K562 (cell line): ENCODE measurements around the gene ZNF862. TPM values are rescaled to one million over a fixed set of nuclear protein-coding genes. Genes with fewer than 3 reads are reported as not detected.
A peak's percentile ranks its signal among the peaks of the same experiment; 100 is the strongest.

Experiments
- ASH1L ChIP-seq: fragments of 450-650 bp; IDR thresholded peaks from 2 replicates; pipeline ENCODE4 v1.6.1; 2018; ENCODE audit warnings: borderline replicate concordance, mild to moderate bottlenecking, low read depth; ENCODE audit not compliant: partially characterized antibody
- CBX3 ChIP-seq, 2 experiments: IDR thresholded peaks; 1 replicate in 1 of 2; 2 replicates in 1 of 2; pipeline ENCODE4 v1.6.1; 2012; ENCODE audit warnings: inconsistent platforms in 2 of 2, low read length in 2 of 2, borderline replicate concordance in 1 of 2, control low read depth in 1 of 2
- E4F1 ChIP-seq: fragments of 250-450 bp; sonication (Bioruptor Pico); IDR thresholded peaks from 2 replicates; pipeline ENCODE4 v1.5.0; 2021; ENCODE audit warnings: mild to moderate bottlenecking, borderline replicate concordance
- HIVEP1 ChIP-seq: fragments of 250-450 bp; sonication (Bioruptor Pico); IDR thresholded peaks from 2 replicates; pipeline ENCODE4 v1.4.0; 2020; ENCODE audit warnings: mild to moderate bottlenecking
- MCM2 ChIP-seq: fragments of 450-650 bp; IDR thresholded peaks from 2 replicates; pipeline ENCODE4 v1.6.1; 2017; ENCODE audit warnings: low read depth, mild to moderate bottlenecking
- MNT ChIP-seq, 2 experiments: fragments of 450-650 bp; conservative IDR thresholded peaks; 2 replicates each; pipeline ENCODE4 v1.6.1; 2017; ENCODE audit warnings: mild to moderate bottlenecking in 2 of 2, moderate library complexity in 2 of 2
- POLR2G ChIP-seq: fragments of 200-400 bp; formaldehyde crosslinking; IDR thresholded peaks from 2 replicates; pipeline ENCODE4 v1.6.1; 2017; ENCODE audit warnings: low read depth, mild to moderate bottlenecking, antibody characterized with exemption, low read length, moderate library complexity
- PPARD ChIP-seq: fragments of 250-450 bp; sonication (Bioruptor Pico); IDR thresholded peaks from 2 replicates; pipeline ENCODE4 v1.8.0; 2022; ENCODE audit warnings: inconsistent platforms, mild to moderate bottlenecking, moderate library complexity
- SMC3 ChIP-seq: conservative IDR thresholded peaks from 2 replicates; pipeline ENCODE4 v1.6.1; 2011; ENCODE audit warnings: low read depth, low read length, improper control_type of control experiment; ENCODE audit not compliant: insufficient read depth
- ZNF224 ChIP-seq: sonication (generic); formaldehyde crosslinking; IDR thresholded peaks from 2 replicates; pipeline ENCODE4 v1.8.0; 2022; ENCODE audit warnings: mild to moderate bottlenecking, missing genetic modification reagents
- ZNF239 ChIP-seq: fragments of 250-450 bp; sonication (Bioruptor Pico); IDR thresholded peaks from 2 replicates; pipeline ENCODE4 v1.4.0; 2020; ENCODE audit warnings: mild to moderate bottlenecking
- ZNF263 ChIP-seq: sonication (generic); formaldehyde crosslinking; IDR thresholded peaks from 2 replicates; pipeline ENCODE4 v1.8.0; 2022; ENCODE audit warnings: mild to moderate bottlenecking, missing genetic modification reagents, borderline replicate concordance
- ZNF507 ChIP-seq: conservative IDR thresholded peaks from 2 replicates; pipeline ENCODE4 v1.6.1; 2017; ENCODE audit warnings: missing genetic modification characterization, missing compliant biosample characterization
- ZNF511 ChIP-seq: sonication (generic); formaldehyde crosslinking; IDR thresholded peaks from 2 replicates; pipeline ENCODE4 v1.8.0; 2022; ENCODE audit warnings: mild to moderate bottlenecking, missing genetic modification reagents
- polyA plus RNA-seq, 8 experiments: library from polyadenylated mRNA; depleted of rRNA in 4 of 8; stranded (reverse) in 5 of 8; unstranded in 3 of 8; fragments of >200 nt; fragmentation: Nextera tagmentation in 2 of 8; fragmentation: Illumina TruSeq in 1 of 8; extraction: Ambion mirVana in 2 of 8; extraction: Trizol in 1 of 8; gene quantifications; 2 replicates each; pipeline versions ENCODE4 v1.2.1 to v1.2.3, GENCODE V29; 2011 to 2014; ENCODE audit warnings: inconsistent platforms in 1 of 8, missing spikeins in 1 of 8
- total RNA-seq, 7 experiments: library from RNA; depleted of rRNA in 6 of 7; stranded (reverse); fragments of >200 nt in 6 of 7; fragmentation: Illumina TruSeq in 2 of 7; extraction: Trizol in 2 of 7; gene quantifications; 2 replicates each; pipeline versions ENCODE4 v1.2.1 to v1.2.3, GENCODE V29; 2011 to 2021; ENCODE audit warnings: low replicate concordance in 1 of 7
- TF ChIP-seq, protein P1 (sequence below): sonication (generic); formaldehyde crosslinking; IDR thresholded peaks from 2 replicates; pipeline ENCODE4 v1.8.1; 2023; ENCODE audit warnings: missing genetic modification reagents, mild to moderate bottlenecking, borderline replicate concordance
- TF ChIP-seq, protein P2 (sequence below): fragments of 250-450 bp; sonication (Bioruptor Pico); IDR thresholded peaks from 2 replicates; pipeline ENCODE4 v1.8.0; 2022; ENCODE audit warnings: inconsistent platforms, mild to moderate bottlenecking, moderate library complexity, borderline replicate concordance

The ZNF862 gene
- total and polyA plus RNA-seq, 9 of the 15 experiments (the other 6 are each of a cell fraction or from before 2014, with no cell fraction given) = 1.1 to 3.9 (median 2.6) TPM

DNA sequence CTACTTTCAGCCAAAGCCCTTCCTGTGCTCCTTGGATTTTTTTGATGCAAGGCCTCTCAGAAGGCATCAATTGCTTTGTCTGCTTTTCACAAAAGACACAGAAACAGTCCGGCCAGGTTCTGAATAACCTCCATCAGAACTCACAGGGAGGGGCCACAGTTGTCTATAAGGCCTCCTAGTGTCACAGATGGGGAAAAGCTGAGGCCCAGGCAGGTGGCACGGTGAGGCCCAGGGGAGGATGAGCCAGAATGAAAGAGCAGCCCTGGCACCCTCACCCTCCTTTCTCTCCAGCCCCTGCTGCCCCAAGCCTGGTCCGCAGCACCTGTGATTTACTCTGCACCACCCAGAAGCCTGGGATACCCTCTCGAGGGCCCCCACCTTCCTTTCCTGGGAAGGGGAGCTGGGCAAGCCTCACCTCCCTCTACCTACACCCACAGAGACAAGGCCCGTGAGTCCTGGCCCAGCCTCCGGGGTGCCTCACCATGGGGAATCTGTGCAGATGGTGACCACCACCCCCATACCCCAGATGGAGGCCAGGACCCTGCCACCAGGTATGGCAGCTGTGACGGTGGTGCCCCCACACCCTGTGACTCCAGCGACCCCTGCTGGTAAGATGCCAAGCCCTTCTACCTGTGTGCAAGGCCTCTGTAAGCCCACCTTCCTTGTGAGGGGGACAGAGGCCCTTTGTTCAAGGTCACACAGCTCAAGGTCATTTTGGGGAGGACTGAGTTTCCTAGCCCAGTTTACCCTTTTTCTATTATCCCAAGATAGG lies 38.6 kb upstream of the ZNF862 start (continued):
- TF ChIP-seq, protein P1, sequence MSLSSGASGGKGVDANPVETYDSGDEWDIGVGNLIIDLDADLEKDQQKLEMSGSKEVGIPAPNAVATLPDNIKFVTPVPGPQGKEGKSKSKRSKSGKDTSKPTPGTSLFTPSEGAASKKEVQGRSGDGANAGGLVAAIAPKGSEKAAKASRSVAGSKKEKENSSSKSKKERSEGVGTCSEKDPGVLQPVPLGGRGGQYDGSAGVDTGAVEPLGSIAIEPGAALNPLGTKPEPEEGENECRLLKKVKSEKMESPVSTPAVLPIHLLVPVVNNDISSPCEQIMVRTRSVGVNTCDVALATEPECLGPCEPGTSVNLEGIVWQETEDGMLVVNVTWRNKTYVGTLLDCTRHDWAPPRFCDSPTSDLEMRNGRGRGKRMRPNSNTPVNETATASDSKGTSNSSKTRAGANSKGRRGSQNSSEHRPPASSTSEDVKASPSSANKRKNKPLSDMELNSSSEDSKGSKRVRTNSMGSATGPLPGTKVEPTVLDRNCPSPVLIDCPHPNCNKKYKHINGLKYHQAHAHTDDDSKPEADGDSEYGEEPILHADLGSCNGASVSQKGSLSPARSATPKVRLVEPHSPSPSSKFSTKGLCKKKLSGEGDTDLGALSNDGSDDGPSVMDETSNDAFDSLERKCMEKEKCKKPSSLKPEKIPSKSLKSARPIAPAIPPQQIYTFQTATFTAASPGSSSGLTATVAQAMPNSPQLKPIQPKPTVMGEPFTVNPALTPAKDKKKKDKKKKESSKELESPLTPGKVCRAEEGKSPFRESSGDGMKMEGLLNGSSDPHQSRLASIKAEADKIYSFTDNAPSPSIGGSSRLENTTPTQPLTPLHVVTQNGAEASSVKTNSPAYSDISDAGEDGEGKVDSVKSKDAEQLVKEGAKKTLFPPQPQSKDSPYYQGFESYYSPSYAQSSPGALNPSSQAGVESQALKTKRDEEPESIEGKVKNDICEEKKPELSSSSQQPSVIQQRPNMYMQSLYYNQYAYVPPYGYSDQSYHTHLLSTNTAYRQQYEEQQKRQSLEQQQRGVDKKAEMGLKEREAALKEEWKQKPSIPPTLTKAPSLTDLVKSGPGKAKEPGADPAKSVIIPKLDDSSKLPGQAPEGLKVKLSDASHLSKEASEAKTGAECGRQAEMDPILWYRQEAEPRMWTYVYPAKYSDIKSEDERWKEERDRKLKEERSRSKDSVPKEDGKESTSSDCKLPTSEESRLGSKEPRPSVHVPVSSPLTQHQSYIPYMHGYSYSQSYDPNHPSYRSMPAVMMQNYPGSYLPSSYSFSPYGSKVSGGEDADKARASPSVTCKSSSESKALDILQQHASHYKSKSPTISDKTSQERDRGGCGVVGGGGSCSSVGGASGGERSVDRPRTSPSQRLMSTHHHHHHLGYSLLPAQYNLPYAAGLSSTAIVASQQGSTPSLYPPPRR (CRISPR knock-in tag) = no peak
- TF ChIP-seq SMC3 (peak; percentile 65), PPARD (CRISPR knock-in tag) (no peak), MNT (conservative IDR thresholded peaks at IDR 0.05) (no peak), POLR2G (no peak), CBX3 (IDR thresholded peaks at IDR 0.05; ENCODE audit: borderline replicate concordance in 1 of 2, low read length in 2 of 2) (no peak), HIVEP1 (CRISPR knock-in tag) (no peak), ZNF511 (CRISPR knock-in tag) (no peak), MCM2 (no peak), ASH1L (no peak), ZNF224 (no peak), E4F1 (CRISPR knock-in tag) (no peak), ZNF263 (CRISPR knock-in tag) (0 out of 2 replicates have a peak, but pooled peaks have one; percentile 52), ZNF507 (tag) (no peak), ZNF239 (CRISPR knock-in tag) (no peak)
- TF ChIP-seq, protein P2, sequence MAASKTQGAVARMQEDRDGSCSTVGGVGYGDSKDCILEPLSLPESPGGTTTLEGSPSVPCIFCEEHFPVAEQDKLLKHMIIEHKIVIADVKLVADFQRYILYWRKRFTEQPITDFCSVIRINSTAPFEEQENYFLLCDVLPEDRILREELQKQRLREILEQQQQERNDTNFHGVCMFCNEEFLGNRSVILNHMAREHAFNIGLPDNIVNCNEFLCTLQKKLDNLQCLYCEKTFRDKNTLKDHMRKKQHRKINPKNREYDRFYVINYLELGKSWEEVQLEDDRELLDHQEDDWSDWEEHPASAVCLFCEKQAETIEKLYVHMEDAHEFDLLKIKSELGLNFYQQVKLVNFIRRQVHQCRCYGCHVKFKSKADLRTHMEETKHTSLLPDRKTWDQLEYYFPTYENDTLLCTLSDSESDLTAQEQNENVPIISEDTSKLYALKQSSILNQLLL = no peak
